GM21825 (cell line): Measurements from ENCODE around the gene PDE2A.
"Not testable (repeated sequence)": the region's sequence is repeated elsewhere in the genome, so short reads cannot be mapped to it uniquely, and the experiment has no call there.

Source experiments
- ATAC-seq: cut with Tn5 transposase; IDR thresholded peaks from one replicate; pipeline ENCODE4 v1.9.1; 2021; ENCODE audit warnings: mild to moderate bottlenecking, moderate library complexity; ENCODE audit not compliant: unreplicated experiment

PDE2A gene

GRCh38 chr11:72578991-72579815, 95.0 kb downstream of the PDE2A start:
- no peak for ATAC-seq

- no peak for ATAC-seq
These were observed 95.7 kb downstream of the PDE2A start for GRCh38 chr11:72578566-72578965.

DNA sequence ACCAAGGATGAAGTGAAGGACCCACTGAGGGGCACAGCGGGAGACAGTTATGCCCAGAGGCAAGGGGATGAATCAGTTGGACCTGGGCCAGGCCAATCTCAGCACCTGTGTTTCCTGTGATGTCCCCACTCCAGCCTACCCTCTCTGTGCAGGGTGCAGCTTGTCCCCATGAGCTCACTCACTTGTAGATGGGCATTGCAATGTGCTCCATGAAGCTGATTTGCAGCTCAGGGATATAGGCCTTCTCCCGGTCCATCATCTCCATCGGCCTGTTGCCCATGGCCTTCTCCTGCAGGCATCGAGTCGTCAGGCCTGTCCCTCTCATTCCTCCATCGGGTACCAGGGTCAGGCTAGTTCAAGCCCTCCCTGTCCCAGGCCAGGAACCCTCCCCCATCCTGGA, 96.2 kb downstream of the PDE2A start:
- no peak for ATAC-seq

DNA sequence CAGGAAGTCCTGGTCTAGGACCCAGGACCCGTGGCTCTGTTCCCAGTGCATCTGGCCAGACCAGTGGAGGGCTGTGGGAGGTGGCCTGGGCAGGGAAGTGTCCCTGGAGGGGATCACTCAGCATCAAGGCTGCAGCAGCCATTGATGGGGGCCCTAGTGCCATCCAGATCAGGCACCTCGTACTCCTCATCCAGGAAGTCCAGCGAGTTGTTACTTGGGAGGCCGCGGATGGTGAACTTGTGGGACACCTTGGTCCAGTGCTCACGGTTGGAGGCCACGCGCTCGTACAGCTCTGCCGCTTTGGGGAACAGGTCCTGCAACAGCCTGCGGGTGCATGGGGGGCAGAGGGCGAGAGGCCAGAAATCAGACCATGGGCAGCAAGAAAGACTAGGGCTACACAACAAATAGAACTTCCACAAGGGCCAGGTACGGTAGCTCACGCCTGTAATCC, 96.9 kb downstream of the PDE2A start:
- no peak for ATAC-seq

- ATAC-seq = no peak
These were observed 97.6 kb downstream of the PDE2A start for GRCh38 chr11:72576661-72577060.

GRCh38 chr11:72576243-72576595, 98.0 kb downstream of the PDE2A start:
- no peak for ATAC-seq

DNA sequence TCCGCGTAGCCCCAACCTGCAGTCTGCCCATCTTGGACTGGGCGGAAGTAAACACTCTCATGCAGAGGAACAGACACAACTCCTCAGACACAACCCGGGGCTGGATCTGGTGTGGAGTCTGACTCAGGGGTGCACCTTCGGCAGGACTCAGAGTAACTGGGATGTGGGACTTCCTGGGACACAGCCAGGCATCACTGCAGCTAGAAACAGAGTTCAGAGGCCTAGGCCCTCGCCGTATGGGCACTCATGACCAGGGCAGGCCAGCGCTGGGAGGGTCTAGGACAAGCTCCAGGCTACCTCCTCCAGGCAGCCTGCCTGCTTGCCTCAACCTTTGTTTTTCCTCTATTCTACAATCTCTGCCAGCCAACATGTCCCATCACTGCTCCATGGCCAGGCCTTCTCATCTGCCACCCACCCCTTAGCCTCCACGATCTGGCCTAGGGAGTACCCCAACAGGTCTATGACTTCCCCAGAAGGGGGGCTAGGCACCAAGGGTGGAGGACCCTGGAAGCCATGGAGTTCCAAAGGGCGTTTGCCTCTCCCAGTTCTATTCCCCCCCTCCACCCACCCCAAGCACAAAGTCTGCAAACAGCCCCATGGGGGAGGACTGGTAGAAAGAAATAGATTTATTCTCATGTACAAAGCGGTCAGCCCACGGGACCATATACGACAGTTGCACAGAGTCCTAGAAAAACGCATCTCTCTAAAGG, 98.5 kb downstream of the PDE2A start:
- ATAC-seq = no peak

DNA sequence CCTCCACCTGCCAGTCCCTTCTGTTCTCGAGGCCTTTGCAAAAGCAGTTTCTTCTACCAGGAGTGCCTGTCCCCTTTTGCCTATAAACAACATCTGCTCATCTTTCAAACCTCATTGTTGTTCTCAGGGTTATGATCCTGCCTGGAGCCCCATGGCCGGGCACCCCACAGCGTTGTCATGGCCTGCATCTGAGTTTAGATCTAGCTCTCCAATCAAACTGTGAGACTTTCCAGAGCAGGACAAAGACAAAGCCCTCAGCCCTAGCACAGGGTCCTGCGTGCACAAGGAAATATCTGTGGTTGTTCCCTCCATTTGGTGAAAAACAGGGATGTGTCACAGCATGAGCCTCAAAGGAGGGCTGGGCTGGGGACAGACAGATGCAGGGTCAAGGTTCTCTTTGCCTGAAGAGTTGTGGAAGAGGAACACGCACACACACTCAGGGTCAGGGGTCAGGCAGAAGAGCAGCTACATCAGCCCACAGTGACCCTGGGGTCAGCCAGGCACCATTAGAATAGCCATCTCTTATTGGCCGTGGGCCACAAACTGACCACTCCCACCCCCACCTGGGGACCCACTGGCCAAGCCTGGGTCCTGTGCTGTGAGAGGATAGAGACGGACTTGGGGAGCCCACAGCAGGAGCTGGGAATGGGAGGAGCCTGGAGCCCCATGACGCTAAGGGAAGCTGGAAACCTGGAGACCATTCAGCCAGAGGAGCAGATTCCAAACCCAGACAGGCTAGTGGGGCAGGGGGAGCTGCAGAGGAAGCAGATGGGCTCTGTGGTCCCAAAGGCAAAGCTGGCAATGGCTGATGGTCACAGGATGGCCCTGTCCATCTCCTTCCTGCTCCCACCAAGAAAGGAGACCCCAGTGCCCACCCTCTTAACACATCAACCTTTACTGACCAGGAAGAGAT, 99.4 kb downstream of the PDE2A start:
- no peak for ATAC-seq

GRCh38 chr11:72573855-72574445, 100.3 kb downstream of the PDE2A start:
- ATAC-seq = no peak

DNA sequence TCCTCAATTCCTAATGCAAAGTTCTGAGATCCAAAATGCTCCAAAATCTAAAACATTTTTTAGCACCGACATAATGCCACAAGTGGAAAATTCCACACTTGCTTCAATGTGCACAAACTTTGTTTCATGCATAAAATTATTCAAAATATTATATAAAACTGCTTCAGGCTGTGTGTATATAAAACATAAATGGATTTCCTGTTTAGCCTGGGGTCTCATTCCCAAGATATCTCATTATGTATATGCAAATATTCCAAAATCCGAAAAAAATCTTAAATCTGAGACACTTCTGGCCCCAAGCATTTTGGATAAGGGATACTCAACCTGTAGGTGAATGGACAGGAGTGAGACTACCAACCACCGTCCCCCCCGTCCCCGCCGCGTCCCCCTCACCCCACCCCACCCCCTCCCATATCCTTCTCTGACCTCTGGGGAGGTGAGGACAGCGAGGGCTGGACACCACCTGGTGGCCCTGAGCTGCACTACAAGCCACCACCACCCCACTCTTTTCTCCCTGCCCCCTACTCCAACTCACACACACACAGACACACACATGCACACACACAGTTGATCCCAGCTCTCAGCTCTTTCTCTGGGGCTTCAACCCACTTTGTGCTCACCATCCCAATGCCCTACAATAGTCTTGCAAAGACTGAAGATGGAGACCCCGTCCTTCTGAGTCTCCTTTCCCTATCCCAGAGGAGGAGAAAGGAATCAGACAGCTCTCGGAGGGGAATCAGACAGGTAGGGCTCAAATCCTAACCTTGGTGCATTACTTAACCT, 101.0 kb downstream of the PDE2A start:
- no peak for ATAC-seq

GRCh38 chr11:72572540-72572939, 101.7 kb downstream of the PDE2A start:
- ATAC-seq = not testable (repeated sequence)

DNA sequence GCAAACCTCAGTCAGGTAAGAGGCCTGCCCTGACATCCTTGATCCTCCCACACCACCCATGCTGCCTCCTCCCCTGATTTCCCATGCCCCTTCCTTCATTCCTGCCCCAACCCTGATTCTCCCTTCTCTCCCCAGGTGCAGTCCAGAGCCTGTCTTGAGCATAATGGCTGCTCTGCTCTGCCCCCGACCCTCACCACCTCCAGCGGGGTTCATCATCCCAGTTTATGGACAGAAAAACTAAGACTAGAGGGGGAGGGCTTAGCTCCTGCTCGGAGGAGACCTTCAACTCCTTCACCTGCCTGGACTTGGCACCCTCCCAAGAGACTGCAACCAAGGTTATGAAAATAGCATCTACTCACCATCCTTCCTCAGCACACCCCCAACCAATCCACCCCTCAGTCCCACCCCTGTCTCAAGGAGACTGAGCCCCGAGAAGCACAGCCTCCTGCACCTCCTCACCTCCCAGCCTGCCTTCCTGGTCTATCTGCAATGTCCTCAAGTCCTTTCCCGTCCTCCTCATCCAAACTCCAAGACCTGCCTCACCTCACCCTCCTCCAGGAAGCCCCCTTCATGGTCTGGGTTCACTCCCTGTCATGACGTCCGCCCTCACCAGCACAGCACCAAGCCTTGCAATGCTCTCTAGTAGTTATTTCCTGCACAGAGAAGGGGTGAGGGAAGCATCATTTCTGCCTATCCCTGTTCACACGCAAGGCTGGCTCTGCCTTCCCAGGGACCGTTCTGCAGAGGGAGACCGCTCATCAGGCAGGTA, 103.1 kb downstream of the PDE2A start:
- no peak for ATAC-seq

DNA sequence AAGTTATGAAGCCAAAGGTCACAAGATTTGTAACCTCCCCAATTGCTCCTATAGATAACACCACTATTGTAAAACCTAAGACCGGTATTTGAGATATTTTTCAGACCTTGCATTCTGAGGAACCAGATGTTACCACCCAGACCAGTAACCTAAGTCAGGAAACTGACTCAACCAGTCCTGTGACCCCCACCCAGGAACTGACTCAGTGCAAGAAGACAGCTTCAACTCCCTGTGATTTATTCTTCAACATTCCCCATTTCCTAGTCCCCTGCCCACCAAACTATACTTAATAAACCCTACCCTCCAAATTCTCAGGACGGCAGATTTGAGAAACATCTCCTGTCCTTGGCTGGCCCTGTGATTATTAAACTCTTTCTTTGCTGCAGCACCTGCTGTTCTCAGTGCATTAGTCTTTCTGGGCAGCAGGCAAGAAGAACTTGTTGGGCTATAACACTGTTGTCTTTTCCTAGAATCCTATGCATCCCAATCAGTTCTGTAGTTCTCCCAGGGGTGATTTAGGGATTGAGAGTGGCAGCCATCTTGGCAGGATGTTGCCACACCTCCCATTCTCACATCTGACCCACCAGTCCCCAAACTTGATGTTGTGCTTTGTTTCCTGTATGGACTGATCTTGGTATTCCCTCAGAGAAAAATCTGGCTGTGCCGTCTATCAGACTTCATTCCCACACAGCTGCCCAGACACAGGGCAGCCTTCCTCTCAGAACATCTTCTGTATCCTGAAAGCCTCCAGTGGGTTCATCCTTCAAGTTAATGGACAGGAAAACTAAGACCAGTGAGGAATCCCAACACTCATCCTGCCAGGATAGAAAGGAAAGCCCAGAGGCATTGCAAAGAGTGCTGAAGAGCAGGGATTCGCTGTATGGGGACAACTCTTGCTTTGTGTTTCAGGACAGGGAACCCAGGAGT, 104.0 kb downstream of the PDE2A start:
- no peak for ATAC-seq

DNA sequence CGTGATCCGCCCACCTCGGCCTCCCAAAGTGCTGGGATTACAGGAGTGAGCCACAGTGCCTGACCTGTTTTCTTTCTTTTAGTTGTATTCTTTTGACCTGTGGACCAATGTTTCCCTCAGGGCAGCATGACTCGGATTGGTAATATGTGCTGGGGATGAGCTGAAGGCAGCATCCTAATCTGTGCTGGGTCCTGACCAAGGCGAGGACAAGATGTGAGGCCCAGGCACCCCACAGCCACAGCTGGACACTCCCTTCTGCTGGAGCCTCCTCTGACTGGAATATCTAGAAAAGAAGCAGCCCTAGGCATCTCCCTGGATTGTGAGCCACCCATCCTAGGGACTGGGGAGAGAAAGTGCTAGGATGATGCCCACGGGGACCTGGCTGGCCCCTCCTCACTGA, 105.4 kb downstream of the PDE2A start:
- no peak for ATAC-seq

- ATAC-seq = no peak
These were observed 111.8 kb downstream of the PDE2A start for GRCh38 chr11:72562431-72562830.

- ATAC-seq = no peak
These were observed 112.4 kb downstream of the PDE2A start for GRCh38 chr11:72561856-72562255.

DNA sequence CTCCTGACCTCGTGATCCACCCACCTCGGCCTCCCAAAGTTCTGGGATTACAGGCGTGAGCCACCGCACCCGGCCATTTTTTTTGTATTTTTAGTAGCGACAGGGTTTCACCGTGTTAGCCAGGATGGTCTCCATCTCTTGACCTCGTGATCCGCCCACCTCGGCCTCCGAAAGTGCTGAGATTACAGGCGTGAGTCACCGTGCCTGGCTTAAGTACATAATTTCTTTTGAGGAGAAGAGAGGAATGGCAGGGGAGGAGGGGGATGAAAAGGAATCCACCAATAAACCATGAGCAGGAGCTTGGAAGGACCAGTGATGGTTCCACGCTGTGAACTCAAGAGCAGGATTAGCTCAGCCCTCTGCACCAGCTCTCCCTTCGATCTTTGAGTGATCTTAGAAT, 113.4 kb downstream of the PDE2A start:
- ATAC-seq = not testable (repeated sequence)

- ATAC-seq = no peak
These were observed 117.8 kb downstream of the PDE2A start for GRCh38 chr11:72556433-72556832.
